GM21515 (cell line): ENCODE data around the gene CACNA1A.
"Not testable (repeated sequence)": the region's sequence is repeated elsewhere in the genome, so short reads cannot be mapped to it uniquely, and the experiment has no call there.

Source experiments
- ATAC-seq: cut with Tn5 transposase; IDR thresholded peaks from one replicate; pipeline ENCODE4 v1.9.1; 2021; ENCODE audit not compliant: unreplicated experiment

Gene CACNA1A

DNA sequence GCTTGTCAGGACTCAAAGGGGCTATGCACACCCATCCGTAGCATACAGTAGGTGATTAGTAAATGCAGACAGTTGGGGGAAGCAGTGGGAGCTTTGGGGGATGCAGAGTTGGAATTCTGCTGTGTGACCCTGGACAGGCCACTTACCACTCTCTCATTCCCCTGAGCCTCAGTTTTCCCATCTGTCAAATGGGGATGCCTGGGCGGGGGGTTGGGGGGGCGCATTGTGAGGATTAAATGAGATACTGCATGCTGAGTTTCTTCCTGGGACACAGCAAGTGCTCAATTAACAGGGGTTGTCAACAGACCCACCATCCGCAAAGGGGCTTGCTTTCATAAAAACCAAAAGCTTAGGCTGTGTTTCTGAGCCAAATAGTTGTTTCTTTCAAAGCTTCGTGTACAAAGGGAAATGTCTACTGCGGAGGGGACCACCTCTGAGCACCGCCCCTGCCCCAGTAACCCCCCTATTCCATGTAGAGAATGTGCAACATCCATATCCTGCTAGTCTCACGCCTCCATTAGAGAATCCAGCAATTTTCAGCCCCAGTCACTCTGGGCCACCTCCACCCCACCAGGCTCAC is 223.7 kb downstream of the CACNA1A start:
- no peak for ATAC-seq

DNA sequence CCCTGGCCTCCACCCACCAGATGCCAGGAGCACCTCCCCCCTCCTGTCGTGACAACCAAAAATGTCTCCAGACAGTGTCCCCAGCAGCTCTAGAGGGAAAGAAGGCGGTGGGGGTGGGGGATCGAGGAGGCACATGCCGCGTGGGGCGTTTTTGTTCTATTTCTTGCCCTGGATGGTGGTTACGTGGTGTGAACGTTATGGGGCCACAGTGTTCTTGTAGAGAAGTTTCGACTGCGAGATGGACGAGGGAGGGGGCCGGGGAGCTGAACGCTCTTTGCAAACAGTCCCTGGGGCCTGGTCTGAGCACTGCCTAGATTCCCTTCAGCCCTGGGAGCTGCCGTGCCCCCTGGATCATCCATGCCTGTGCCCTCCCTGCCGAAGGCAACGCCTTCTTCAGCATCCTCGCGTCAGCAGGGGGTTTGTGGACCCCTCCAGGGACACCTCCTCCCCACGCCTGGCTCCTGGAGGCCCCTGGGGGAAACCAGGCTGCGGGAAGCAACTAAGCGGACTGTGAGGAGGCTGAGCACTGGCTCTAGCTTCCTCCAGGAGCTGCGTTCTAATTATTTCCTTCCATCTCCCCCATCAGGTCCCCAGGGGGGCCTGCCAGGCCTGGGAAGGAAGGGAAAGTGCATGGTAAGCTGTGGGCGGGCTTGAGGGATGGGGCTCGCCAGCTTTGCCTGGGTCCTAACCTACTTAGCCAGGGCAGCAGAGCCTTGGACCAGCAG is 224.6 kb downstream of the CACNA1A start:
- ATAC-seq, result no peak

DNA sequence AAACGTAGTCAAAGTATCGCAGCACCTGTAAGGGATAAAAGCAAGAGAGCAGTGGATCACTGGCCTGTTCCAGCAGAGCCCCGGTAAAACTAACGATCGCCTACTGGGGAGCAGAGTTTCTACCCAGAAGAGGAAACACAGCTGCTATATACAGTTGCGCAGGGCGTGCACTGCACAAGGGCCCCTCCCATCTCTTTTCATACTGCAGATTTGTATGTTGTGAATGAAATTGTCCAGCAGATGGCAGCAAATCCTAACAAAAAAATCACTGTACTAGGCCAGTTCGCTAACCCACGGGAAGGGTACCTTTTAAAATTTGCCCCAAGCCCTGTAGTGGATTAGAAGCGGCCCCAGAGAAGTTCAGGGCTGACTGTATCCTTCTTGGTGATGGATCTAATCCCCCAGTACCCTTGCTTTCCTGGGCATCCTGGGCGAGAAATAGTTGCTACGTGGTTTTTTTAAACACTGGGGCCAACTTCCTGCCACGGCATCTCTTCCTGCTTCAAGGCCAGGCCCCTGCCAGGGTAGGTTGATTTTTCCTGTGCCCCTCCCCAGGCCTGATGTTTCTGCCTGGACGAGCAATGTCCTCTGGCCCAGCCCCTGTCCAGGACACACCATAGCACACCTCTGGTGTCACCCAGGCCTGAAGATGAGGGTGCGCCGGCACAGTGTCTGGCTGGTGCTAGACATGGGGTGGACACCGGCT is 229.0 kb downstream of the CACNA1A start:
- no peak for ATAC-seq

DNA sequence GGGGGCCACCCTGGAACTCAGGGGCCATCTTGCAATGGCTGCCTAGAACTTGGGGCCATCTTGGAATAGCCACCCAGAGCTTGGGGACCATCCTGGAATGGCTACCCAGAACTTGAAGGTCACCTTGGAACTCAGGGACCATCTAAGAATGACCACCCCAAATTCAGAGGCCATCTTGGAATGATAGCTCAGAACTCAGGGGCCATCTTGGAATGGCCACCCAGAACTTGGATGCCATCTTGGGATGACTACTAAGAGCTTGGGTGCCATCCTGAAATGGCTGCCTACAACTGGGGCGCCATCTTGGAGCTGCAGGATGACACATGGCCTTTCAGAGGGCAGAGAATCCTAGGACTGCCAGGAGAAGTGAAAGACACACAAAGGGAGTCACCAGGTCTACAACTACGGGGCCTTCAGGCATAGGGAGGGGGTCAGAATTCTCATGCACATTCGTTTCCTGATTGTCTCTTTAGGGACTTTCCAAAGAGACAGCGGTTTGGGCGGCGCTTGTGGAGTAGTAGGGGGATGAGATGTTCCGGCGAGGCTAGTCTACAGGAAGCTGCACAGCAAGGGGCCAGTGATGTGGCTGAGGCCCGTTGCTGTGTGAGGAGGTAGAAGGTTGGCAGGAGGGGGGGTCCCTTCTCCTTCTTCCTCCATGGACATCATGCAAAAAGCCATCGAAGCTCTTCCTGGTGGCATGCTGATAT is 231.1 kb downstream of the CACNA1A start:
- no peak for ATAC-seq

DNA sequence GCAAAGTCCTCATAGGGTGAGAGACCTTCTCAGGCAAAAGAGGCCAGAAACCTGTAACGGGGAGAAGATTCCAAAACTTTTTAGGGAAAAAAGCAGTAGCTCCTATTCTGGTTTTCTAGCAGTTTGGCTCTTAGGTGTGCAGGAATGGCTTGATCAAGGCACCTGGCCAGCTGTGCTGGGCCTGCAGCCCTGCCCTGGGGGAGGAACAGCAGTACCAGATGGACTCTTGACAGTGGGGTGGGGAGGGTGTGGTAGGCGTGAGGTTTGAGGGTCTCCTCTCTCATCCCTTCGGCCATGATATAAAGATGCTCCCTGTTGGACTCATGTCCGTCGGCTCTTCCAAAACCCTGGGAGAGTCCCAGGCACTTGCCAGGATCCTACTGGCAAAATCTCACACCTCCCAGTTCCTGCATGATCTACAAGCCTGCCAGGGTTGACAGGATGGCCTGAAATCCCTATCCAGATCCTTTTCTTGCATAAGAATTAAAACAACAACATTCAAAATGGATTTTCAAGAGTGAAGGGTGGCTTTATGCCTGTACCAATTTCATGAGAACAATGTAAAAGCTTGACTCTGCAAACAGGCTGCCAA is 235.7 kb downstream of the CACNA1A start:
- ATAC-seq, result no peak

DNA sequence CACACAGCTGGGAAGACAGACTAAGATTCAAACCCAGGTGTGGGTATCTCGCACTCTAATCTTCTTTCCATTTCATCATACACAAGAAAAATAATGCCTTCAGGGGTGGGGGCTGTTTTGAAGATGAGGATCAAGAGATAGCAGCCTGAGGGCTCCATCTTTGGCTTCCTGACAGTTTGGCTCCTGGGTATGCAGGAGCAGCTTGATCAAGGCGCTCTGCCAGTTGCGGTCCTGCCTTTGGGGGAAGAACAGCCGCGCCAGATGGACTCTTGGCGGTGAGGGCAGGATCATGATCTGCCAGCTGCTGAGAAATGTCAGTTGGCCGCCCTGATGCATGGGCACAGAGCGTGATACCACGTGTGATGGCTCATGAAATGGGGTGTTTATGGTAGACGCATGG is 236.9 kb downstream of the CACNA1A start:
- no peak for ATAC-seq

DNA sequence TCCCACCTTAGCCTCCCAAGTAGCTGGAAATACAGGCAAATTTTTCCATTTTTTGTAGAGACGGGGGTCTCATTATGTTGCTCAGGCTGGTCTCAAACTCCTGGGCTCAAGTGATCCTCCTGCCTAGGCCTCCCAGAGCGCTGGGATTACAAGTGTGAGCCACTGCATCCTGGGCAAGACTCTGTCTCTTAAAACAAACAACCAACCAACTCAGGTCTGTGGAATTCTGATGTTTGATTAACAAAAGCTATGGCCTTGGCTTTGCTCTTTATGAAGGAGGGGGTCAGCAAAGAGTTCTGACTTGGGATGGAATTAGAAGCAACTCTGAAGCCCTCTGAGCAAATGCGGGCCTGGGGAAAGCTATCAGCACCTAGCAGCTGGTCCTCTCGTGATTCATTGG is 238.4 kb downstream of the CACNA1A start:
- no peak for ATAC-seq

DNA sequence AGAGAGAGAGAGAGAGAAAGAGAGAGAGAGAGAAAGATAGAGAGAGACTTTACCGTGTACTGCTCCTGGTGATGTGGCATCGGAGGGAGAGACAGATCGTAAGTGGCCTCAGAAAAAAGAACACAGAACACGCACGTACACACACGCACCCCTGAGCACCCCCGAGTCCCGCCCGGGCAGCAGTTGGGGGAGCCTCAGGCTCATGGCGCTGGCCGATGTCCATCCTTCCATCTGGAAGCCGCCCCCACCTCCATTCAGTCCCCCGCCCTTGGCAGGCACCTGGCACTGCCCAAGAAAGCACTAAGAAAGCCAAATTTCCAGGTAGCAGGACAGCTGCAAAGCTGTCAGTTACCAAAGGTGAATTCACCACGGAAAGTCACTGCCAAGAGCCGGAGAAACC is 239.1 kb downstream of the CACNA1A start:
- no peak for ATAC-seq

DNA sequence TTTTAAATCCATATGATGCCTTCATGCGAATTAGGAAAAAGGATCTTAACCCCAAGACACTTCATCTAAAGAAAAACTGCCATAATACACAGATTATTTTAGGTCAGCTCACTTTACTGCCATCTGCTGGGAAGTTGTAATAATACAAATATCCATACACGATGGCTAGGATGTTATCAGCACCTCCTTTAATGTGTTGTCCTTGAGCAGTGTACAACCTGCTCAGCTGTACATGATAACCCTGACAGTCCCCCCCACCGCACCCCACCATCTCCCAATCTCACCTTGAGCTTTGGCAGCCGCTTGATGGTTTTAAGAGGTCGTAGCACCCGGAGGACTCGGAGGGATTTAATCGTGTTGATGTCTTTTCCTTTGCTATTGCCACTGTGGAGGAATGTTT is 243.8 kb downstream of the CACNA1A start:
- no peak for ATAC-seq

DNA sequence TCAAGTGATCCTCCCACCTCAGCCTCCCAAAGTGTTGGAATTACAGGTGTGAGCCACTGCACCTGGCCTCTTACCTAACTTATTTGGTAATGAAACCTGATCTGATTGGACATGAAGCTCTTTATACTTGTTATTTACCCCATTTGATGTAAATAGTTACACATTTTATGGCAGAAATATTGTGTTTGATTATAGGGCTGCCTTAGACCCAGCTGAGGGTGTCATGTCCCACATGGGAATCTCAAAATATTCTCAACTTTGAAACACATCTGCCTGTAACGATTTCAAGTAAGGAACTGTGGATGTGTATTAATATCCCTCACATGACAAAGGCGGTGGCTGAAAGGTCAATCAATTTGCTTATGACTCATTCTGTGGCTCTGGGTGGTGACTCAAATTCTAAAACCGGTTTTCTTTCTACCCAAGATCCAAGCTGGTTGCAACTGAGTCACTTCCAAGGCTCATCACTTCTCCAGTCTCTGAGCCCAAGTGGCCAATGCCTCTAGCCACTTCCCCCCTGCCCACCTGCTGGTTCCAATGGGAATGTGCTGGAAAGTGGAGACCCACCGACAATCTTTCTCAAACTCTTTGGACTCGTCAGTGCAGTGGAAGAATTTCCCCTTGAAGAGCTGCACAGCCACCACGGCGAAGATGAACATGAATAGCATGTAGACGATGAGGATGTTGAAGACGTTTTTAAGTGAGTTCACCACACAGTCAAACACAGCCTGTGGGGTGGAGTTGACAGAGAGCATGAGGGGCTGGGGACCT is 245.2 kb downstream of the CACNA1A start:
- ATAC-seq, result peak; percentile 73

DNA sequence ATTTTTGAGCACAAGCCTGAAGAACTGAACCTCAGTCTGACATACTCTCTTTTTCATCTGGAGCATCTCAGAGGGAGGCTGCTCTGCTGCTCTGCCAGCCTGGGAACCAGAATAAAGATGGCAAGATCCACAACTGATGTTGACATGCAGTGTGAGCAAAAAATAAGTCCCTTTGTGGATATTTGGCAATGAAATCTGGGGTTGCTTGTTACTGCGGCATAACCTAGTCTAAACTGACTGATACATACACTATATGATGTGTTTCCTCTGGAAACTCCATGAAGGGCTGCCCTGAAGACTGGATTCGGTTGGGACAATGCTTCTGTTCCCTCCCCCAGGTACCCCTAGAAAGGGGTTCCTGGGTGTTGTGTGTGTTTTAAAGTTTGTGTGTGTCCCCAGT is 249.4 kb downstream of the CACNA1A start:
- no peak for ATAC-seq

DNA sequence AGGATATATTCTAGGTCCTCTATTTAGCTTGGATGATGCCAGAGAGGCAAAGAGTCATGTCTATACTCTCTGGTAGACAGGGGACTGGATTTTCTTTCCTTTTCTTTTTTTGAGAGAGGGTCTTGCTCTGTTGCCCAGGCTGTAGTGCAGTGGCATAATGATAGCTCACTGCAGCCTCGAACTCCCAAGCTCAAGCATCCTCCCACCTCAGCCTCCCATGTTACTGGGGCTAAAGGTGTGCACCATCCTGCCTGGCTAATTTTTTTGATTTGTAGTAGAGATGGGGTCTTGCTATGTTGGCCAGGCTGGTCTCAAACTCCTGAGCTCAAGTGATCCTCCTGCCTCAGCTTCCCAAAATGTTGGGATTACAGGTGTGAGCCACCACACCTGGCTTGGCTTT is 249.9 kb downstream of the CACNA1A start:
- ATAC-seq, result not testable (repeated sequence)

DNA sequence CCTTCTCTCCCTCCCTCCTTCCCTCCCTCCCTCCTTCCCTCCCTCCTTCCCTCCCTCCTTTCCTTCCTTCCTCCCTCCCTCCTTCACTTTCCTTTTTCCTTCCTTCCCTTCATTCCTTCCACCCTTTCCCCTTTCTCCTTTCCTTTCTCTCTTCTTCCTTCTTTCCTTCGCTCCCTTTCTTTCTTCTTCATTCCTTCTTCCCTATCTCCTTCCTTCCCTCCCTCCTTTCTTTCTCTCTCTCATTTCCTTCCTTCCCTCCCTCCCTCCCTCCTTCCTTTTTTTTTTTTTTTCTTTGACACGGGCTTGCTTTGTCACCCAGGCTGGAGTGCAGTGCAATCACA is 250.6 kb downstream of the CACNA1A start:
- ATAC-seq, result no peak

DNA sequence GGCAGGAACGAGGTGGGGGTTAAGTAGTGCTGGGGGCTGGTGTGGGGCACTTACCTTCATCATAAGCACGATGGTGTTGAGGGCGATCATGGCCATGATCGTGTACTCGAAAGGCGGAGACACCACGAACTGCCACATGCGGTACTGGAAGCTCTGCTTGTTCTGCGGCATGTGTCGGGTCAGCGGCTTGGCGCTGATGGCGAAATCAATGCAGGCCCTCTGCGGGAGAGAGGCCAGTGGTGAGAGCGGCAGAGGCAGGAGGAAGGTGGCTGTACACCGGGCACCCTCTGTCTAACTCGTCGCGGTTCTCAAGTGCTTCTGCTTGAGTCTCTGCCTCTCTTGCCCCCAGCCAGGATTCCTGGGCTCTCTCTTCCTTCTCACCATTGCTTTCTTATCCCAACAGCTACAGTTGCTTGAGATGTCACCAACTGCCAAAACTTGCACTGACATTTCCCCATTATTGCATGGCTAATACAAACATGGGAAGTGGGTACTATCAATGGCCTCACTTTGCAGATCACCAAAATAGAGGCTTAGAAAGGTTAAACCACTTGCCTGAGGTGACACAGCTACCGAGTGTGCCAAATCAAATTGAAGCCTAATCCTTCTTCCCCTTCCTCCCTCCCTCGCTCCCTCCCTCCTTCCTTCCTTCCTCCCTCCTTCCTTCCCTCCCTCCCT is 251.1 kb downstream of the CACNA1A start:
- ATAC-seq, result no peak

DNA sequence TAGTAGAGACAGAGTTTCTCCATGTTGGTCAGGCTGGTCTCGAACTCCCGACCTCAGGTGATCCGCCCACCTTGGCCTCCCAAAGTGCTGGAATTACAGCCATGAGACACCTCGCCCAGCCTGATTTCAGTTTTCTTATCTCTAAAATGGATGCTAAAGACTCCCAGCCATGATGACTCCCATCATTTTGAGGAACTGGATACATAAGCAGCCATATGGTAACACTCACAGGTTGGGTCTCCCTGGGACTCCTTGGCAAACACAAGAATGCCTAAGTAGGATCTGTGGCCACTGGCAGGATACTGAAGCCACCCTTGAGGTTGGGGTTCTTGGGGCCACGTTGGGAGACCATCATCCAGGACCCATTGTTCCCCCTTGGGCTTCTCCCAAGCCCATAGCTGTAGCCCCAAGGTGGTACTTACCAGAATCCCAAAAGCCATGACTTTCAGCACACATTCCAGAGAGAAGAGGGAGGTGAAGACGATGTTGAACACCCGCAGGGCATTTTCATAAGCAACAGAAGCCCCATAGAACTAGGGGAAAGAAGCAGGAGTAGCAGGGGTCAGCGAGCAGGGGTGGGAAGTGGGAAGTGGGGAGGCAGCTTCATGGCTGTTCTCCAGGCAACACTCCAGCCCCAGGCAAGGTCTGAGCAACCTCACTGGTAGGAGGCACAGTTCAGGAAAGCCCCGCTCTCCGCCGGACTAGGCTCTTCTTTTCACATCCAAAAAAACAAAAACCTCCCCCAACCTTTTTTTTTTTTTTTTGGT is 253.5 kb downstream of the CACNA1A start:
- no peak for ATAC-seq

DNA sequence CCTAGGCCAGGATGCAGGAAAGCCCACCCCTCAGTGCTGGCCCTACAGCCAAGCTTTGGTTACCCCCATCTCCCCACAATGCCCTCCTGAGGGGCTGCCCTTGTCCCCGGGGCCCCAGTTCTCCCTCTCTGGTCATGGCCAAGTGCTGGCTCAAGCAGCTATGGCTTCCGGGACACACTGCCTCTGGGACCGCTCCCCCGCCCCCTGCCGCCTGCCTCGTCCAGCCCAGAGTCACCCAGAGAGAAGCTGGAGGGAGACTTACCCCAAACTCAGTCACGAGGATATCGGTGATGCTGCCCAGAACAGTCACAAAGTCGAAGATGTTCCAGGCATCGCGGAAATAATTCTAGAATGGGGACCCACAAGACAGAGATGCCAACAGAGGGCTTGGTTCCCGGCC is 261.4 kb downstream of the CACNA1A start:
- no peak for ATAC-seq

DNA sequence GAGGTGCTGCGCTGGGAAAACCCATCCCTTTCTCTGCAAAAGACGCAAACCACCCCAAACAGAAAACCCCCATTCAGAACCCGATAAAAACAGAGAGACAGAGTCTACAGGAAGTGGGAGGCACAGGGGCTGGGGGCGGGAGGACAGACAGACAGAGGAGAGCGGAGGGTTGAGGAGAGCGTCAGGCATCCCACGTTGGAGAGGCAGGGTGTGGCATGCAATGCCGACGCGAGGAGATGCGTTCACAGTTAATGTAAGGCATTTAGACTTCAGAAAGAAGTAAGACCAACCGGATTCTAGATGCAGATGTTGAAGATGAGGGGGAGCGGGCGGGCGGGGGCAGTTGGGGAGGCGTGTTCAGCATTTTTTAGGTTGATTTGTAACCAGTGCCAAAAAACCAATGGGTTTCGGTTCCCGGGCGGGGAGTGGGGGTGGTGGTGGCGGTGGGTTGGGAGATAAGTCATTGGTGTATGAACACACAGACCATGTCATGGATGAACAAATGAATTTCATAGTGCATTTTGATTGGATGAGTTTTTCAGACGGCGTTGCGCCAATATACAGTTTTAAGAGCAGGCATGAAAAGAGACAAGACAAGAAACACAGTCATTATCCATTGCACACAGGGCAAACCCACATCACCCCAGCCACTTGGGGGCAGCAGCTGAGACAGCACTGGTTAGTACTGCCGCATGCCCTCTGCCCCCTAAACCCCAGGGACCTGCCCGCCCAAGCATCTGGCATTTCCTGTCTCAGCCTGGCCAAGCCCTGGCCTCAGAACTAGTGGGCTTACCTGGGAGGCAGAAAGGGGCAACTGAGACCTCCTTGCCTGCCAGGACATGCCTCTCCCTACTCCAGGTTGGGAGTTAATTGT is 264.8 kb downstream of the CACNA1A start:
- no peak for ATAC-seq

DNA sequence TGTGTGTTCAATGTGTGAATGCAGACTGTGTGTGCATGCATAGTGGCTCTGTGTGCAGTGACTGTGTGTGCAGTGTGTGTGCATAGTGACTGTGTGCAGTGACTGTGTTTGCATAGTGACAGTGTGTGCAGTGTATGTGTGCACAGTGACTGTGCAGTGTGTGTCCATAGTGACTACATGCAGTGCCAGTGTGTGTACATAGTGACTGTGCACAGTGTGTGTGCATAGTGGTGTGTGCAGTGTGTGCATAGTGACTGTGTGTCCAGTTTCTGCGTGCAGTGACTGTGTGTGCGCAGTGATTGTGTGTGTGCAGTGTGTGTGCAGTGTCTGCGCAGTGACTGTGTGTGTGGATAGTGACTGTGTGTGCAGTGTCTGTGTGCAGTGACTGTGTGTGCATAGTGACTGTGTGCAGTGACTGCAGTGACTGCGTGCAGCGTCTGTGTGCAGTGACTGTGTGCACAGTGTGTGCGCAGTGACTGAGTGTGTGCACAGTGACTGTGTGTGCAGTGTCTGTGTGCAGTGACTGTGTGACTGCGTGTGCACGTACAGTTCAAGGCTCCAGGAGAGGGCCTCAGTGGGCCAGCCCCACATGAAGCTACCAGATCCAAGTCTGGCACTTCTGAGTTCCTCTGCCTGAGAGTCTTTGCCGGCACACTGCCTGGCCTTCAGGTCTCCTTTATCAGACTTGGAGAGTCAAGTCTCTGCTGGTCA is 265.8 kb downstream of the CACNA1A start:
- no peak for ATAC-seq
